K562 (cell line): Measurements from ENCODE around the gene DGKE. TPM values are rescaled to one million over a fixed set of nuclear protein-coding genes. Genes with fewer than 3 reads are reported as not detected.

ENCODE experiments used
- ATAC-seq: fragments of 200-7000 bp; cut with Tn5 transposase; 3 replicates; pipeline ENCODE4 v1.9.1; 2020; ENCODE audit warnings: moderate library complexity
- BruUV-seq: library from RNA; stranded (reverse); fragments of 400-500 nt; replicated peaks from 2 replicates; lab custom pipeline; 2021; lab: Mats Ljungman, UMichigan
- CTCF ChIA-PET: fragments of 300-600 bp; formaldehyde crosslinking; extraction: SDS; loops from one replicate; lab custom pipeline; 2021; ENCODE audit warnings: low intra/inter-chr PET ratio; lab: Yijun Ruan, JAX
- POLR2A ChIA-PET: fragments of 300-600, 350-650 bp; sonication (Branson Sonifier 250); formaldehyde crosslinking; extraction: SDS; loops from one replicate; lab custom pipeline; 2021; ENCODE audit warnings: antibody characterized with exemption, inconsistent platforms; lab: Yijun Ruan, JAX
- DNase-seq, 4 experiments: peaks; one replicate each; pipeline versions ENCODE4 v3.0.0 to v3.0.0-alpha.2; 2011 to 2018; ENCODE audit warnings: low spot score in 3 of 4, mixed read lengths in 3 of 4; ENCODE audit errors: extremely low read depth in 1 of 4
- FAIRE-seq: peaks from 2 replicates; lab custom pipeline; 2011; peaks lifted over from hg19 to GRCh38; lab: Jason Lieb, UNC
- H2AFZ ChIP-seq: 2 replicates; pipeline ENCODE4 v1.6.0; 2011; ENCODE audit warnings: low read depth, low read length, control low read depth, inconsistent platforms
- H3K27ac ChIP-seq: fragments of 200-600 bp; 3 replicates; pipeline ENCODE4 v1.8.0; 2011; ENCODE audit warnings: low read depth, mild to moderate bottlenecking, control low read depth, inconsistent platforms, low read length, moderate library complexity, mixed read lengths; ENCODE audit errors: extremely low read depth
- H3K27me3 ChIP-seq, 2 experiments: fragments of 300-600 bp in 1 of 2; 2 replicates in 1 of 2; 3 replicates in 1 of 2; pipeline versions ENCODE4 v1.6.0 to v1.8.0; 2011; ENCODE audit warnings: inconsistent platforms in 2 of 2, low read length in 2 of 2, mild to moderate bottlenecking in 1 of 2, mixed read lengths in 1 of 2, moderate library complexity in 1 of 2; ENCODE audit not compliant: control insufficient read depth in 2 of 2, insufficient read depth in 2 of 2
- H3K36me3 ChIP-seq: fragments of 300-600 bp; 3 replicates; pipeline ENCODE4 v1.8.0; 2011; ENCODE audit warnings: mild to moderate bottlenecking, low read length, inconsistent platforms; ENCODE audit not compliant: control insufficient read depth, insufficient read depth
- H3K4me1 ChIP-seq, 2 experiments: fragments of 200-600 bp in 1 of 2; replicated peaks in 1 of 2; 2 replicates in 1 of 2; 3 replicates in 1 of 2; pipeline versions ENCODE4 v1.5.1 to v1.8.0; 2011; ENCODE audit warnings: inconsistent platforms in 2 of 2, low read length in 2 of 2, mild to moderate bottlenecking in 1 of 2, mixed read lengths in 1 of 2, moderate library complexity in 1 of 2; ENCODE audit not compliant: control insufficient read depth in 2 of 2, insufficient read depth in 2 of 2
- H3K4me2 ChIP-seq: 2 replicates; pipeline ENCODE4 v1.6.1; 2011; ENCODE audit warnings: low read length, control low read depth, inconsistent platforms, mixed read lengths; ENCODE audit not compliant: insufficient read depth
- H3K4me3 ChIP-seq: fragments of 200-600 bp; sonication (generic), shearing (Covaris generic); 2 replicates; pipeline ENCODE4 v1.5.1; 2016; ENCODE audit warnings: control low read depth, inconsistent platforms
- H3K79me2 ChIP-seq: fragments of 200-600 bp; 3 replicates; pipeline ENCODE4 v1.8.0; 2011; ENCODE audit warnings: low read length, inconsistent platforms; ENCODE audit not compliant: control insufficient read depth, insufficient read depth
- H3K9ac ChIP-seq, 2 experiments: 2 replicates each; pipeline versions ENCODE4 v1.6.0 to v1.6.1; 2011; ENCODE audit warnings: low read depth in 2 of 2, low read length in 2 of 2, control low read depth in 1 of 2, inconsistent platforms in 1 of 2, mild to moderate bottlenecking in 1 of 2, mixed read lengths in 1 of 2; ENCODE audit not compliant: insufficient read depth in 1 of 2
- H3K9me1 ChIP-seq: one replicate; pipeline ENCODE4 v1.6.0; 2011; ENCODE audit warnings: inconsistent platforms, mild to moderate bottlenecking, low read length, moderate library complexity; ENCODE audit not compliant: control insufficient read depth, insufficient read depth
- H3K9me3 ChIP-seq: replicated peaks from 2 replicates; pipeline ENCODE4 v1.5.1; 2011; ENCODE audit warnings: low read depth, low read length, inconsistent platforms; ENCODE audit not compliant: control insufficient read depth, insufficient read depth
- H4K20me1 ChIP-seq: replicated peaks from 2 replicates; pipeline ENCODE4 v1.6.1; 2011; ENCODE audit warnings: low read length, inconsistent platforms, mixed read lengths; ENCODE audit not compliant: control insufficient read depth, insufficient read depth
- ADNP ChIP-seq: fragments of 200-800 bp; sonication (Bioruptor generic); IDR thresholded peaks from 2 replicates; pipeline ENCODE4 v1.6.1; 2016; ENCODE audit warnings: missing genetic modification characterization, missing compliant biosample characterization
- CTCFL ChIP-seq: IDR thresholded peaks from 2 replicates; pipeline ENCODE4 v1.6.1; 2011; ENCODE audit warnings: borderline replicate concordance, low read depth, mild to moderate bottlenecking, moderate library complexity, low read length; ENCODE audit not compliant: insufficient read depth, poor library complexity, severe bottlenecking
- FOXP1 ChIP-seq: sonication (generic); formaldehyde crosslinking; IDR thresholded peaks from 2 replicates; pipeline ENCODE4 v1.8.0; 2022; ENCODE audit warnings: mild to moderate bottlenecking, missing genetic modification reagents
- RAD21 ChIP-seq, 2 experiments: fragments of 250-450 bp in 1 of 2; fragments of 450-650 bp in 1 of 2; sonication (Bioruptor Pico) in 1 of 2; formaldehyde crosslinking in 1 of 2; IDR thresholded peaks in 1 of 2; conservative IDR thresholded peaks in 1 of 2; 2 replicates each; pipeline versions ENCODE4 v1.4.0 to v1.8.0; 2020 to 2022; ENCODE audit warnings: mild to moderate bottlenecking in 2 of 2, moderate library complexity in 1 of 2
- RBFOX2 ChIP-seq: fragments of 200-400 bp; formaldehyde crosslinking; IDR thresholded peaks from 2 replicates; pipeline ENCODE4 v1.6.1; 2017; ENCODE audit warnings: low read depth, mild to moderate bottlenecking, low read length, moderate library complexity
- SMC3 ChIP-seq: conservative IDR thresholded peaks from 2 replicates; pipeline ENCODE4 v1.6.1; 2011; ENCODE audit warnings: low read depth, low read length, improper control_type of control experiment; ENCODE audit not compliant: insufficient read depth
- ZFP36 ChIP-seq: fragments of 150-350 bp; IDR thresholded peaks from 2 replicates; pipeline ENCODE4 v1.6.1; 2018; ENCODE audit warnings: low read length, low read depth; ENCODE audit not compliant: partially characterized antibody
- ZNF133 ChIP-seq: fragments of 250-450 bp; sonication (Bioruptor Pico); IDR thresholded peaks from 2 replicates; pipeline ENCODE4 v1.4.0; 2020; ENCODE audit warnings: mild to moderate bottlenecking
- ZNF282 ChIP-seq: sonication (generic); formaldehyde crosslinking; IDR thresholded peaks from 2 replicates; pipeline ENCODE4 v1.8.1; 2023; ENCODE audit warnings: missing genetic modification reagents
- WGBS: fragments of 100-300 bp; shearing (Covaris generic); methylation state at CpG from one replicate; pipeline ENCODE4 v1.1.6; 2016; ENCODE audit warnings: low coverage, mixed read lengths; ENCODE audit not compliant: insufficient coverage; ENCODE audit errors: missing lambda C conversion rate; 5-methylcytosine and 5-hydroxymethylcytosine counted together
- in situ Hi-C: fragments of 300-500 bp; cut with MboI; formaldehyde crosslinking; loops from 4 replicates; pipeline ENCODE4 v1.15.0; 2018; ENCODE audit warnings: inconsistent platforms, mixed read lengths
- intact Hi-C: fragments of 100-400 bp; cut with micrococcal nuclease; formaldehyde crosslinking; loops from 2 replicates; pipeline ENCODE4 v1.14.2; 2022
- polyA plus RNA-seq, 8 experiments: library from polyadenylated mRNA; depleted of rRNA in 4 of 8; stranded (reverse) in 5 of 8; unstranded in 3 of 8; fragments of >200 nt; fragmentation: Nextera tagmentation in 2 of 8; fragmentation: Illumina TruSeq in 1 of 8; extraction: Ambion mirVana in 2 of 8; extraction: Trizol in 1 of 8; gene quantifications; 2 replicates each; pipeline versions ENCODE4 v1.2.1 to v1.2.3, GENCODE V29; 2011 to 2014; ENCODE audit warnings: inconsistent platforms in 1 of 8, missing spikeins in 1 of 8
- total RNA-seq, 7 experiments: library from RNA; depleted of rRNA in 6 of 7; stranded (reverse); fragments of >200 nt in 6 of 7; fragmentation: Illumina TruSeq in 2 of 7; extraction: Trizol in 2 of 7; gene quantifications; 2 replicates each; pipeline versions ENCODE4 v1.2.1 to v1.2.3, GENCODE V29; 2011 to 2021; ENCODE audit warnings: low replicate concordance in 1 of 7
- TF ChIP-seq, protein P1 (sequence below), 3 experiments: IDR thresholded peaks in 2 of 3; conservative IDR thresholded peaks in 1 of 3; 2 replicates each; pipeline ENCODE4 v1.5.1; 2011 to 2012; ENCODE audit warnings: low read length in 3 of 3, mild to moderate bottlenecking in 3 of 3, control low read depth in 2 of 3, improper control_type of control experiment in 1 of 3, inconsistent platforms in 1 of 3, low read depth in 1 of 3, mixed read lengths in 1 of 3, moderate library complexity in 1 of 3; ENCODE audit not compliant: insufficient read depth in 2 of 3

DGKE gene
- total and polyA plus RNA-seq, 9 of the 15 experiments (the other 6 are each of a cell fraction or from before 2014, with no cell fraction given): 1.3 to 9.9 (median 5.9) TPM

GRCh38 chr17:56891751-56892150 lies 57.8 kb downstream of the DGKE start:
- Histone ChIP-seq H3K4me2 (no peak overlapping the region), H3K79me2 (no peaks in the 10 kb centered on the region), H3K9me1 (peaks cover 5% of the 10 kb centered on the region), H3K27ac (no peak overlapping the region), H3K4me1 (no peaks in the 10 kb centered on the region), H3K9ac (no peak overlapping the region), H3K4me3 (no peak overlapping the region), H4K20me1 (no peaks in the 10 kb centered on the region), H2AFZ (no peak overlapping the region), H3K9me3 (no peaks in the 10 kb centered on the region), H3K27me3 (no peaks in the 10 kb centered on the region), H3K36me3 (peaks cover 79% of the 10 kb centered on the region)
- ATAC-seq: peak; percentile 73
- in situ Hi-C loops (no loop called here), intact Hi-C loops (loop anchor here (5.0 kb wide), 1 partner anchor 51 kb away; no protein-coding TSS in a partner anchor)
- 87% methylated on average over 16 of the region's 16 CpGs for WGBS
- FAIRE-seq: peak; percentile 78
- BruUV-seq: no TSS peak
- POLR2A ChIA-PET: interaction anchor here (1.0 to 1.1 kb wide), 2 partner anchors 16 to 21 kb away, joined by 4 read pairs; no protein-coding TSS in a partner anchor
- CTCF ChIA-PET: interaction anchor here (1.6 kb wide), 1 partner anchor 48 kb away, joined by 6 read pairs; no protein-coding TSS in a partner anchor
- DNase-seq: peak; percentile 34 to 49 (median 42)
- TF ChIP-seq FOXP1 (CRISPR knock-in tag) (no peak), ADNP (tag) (no peak), ZFP36 (peak; percentile 28), RBFOX2 (0 out of 2 replicates have a peak, but pooled peaks have one; percentile 27), RAD21 (CRISPR knock-in tag; conservative IDR thresholded peaks at IDR 0.05 in 1 of 2, IDR thresholded peaks at IDR 0.05 in 1 of 2) (peak in 1 of 2 experiments; percentile 38; a peak in 2 of 4 replicates), SMC3 (peak; percentile 67), ZNF133 (no peak), CTCFL (peak; percentile 2), ZNF282 (no peak)
- TF ChIP-seq, protein P1, sequence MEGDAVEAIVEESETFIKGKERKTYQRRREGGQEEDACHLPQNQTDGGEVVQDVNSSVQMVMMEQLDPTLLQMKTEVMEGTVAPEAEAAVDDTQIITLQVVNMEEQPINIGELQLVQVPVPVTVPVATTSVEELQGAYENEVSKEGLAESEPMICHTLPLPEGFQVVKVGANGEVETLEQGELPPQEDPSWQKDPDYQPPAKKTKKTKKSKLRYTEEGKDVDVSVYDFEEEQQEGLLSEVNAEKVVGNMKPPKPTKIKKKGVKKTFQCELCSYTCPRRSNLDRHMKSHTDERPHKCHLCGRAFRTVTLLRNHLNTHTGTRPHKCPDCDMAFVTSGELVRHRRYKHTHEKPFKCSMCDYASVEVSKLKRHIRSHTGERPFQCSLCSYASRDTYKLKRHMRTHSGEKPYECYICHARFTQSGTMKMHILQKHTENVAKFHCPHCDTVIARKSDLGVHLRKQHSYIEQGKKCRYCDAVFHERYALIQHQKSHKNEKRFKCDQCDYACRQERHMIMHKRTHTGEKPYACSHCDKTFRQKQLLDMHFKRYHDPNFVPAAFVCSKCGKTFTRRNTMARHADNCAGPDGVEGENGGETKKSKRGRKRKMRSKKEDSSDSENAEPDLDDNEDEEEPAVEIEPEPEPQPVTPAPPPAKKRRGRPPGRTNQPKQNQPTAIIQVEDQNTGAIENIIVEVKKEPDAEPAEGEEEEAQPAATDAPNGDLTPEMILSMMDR (IDR thresholded peaks at IDR 0.05 in 2 of 3, conservative IDR thresholded peaks at IDR 0.05 in 1 of 3; ENCODE audit: insufficient read depth in 2 of 3, low read depth in 1 of 3, low read length in 3 of 3): peak; percentile 59 to 67 (median 63)
